Measurements from ENCODE around the gene MAP4K2.

- TF ChIP-seq CTCF (CRISPR knock-in tag; IDR thresholded peaks at IDR 0.05), result no peak
- TF ChIP-seq ZNF282 (IDR thresholded peaks at IDR 0.05; ENCODE audit: partially characterized antibody), result no peak
- no peak for TF ChIP-seq RBM39 (IDR thresholded peaks at IDR 0.05; ENCODE audit: low read depth, low read length, poor library complexity, severe bottlenecking)
These were observed 6.8 kb upstream of the MAP4K2 start for GRCh38 chr11:64809781-64810241.
